ENCODE results near the gene WDR59.
"Not testable (repeated sequence)": the region's sequence is repeated elsewhere in the genome, so short reads cannot be mapped to it uniquely, and the experiment has no call there.

The WDR59 gene

DNA sequence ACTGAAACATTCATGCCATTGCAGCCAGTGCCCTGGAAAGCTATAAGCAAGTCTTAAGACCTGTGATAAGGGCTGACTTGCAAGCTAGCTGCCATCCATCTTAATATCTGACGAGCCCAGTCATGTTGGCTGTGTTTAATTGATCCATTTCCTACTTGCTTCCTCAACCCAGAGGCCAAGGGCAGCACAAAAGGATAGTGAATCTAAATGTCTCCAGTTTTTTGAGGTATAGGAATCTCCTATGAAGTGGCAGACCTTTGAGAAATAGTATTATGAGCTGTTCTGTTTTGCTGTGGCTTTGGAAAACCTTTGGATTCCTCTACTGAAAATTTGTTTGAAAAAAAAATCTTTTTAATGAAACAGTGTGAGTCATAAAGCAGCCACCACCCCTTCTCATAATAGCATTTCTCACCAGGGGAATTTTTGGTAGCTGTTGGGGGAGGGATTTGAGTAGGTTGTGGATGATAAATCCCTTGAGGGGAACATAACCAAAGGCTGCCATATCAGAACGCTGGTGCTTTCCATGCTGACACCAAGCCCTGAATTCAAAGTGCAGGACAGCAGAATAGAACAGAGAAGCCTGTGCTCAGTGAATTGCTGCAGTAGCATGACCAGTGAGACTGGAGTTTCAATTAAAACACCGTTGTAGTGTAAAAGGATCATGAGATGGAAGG, 26.8 kb upstream of the WDR59 start:
- no peak for DNase-seq

DNA sequence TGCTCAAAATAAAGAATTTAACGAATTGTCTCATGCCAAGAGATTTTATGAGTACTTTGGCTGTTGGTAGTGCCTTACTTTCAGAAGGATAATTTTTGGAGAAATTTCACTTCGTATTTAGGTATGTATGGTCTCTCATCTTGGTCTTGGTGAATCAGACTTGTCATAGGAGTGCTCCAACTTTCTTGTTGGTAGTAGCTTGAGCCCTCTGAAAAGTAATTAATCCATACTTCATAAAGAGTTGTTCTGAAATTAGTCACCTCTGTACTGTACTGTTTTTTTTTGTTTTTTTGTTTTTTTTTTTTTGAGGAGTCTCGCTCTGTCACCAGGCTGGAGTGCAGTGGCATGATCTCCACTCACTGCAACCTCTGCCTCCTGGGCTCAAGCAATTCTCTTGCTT, 25.5 kb upstream of the WDR59 start:
- DNase-seq, result no peak

DNA sequence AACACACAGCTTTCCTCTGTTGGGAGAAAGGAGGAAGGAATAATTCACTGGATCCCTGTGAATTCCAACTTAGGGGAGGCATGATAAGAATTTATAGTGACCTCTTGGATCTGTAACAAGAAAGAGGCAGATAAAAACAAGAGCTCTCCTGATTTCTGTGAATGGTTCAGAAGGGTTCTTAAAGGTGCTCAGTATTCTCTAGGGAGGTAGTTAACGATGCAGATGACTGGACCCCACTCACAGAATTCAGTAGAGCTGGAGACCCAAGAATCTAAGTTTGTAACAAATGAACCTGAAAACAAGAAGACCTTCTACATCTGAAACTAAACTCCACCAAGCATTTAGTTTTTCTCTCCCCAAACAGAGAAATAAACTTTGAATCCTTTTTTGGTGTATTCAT, 22.5 kb upstream of the WDR59 start:
- DNase-seq, result no peak

DNA sequence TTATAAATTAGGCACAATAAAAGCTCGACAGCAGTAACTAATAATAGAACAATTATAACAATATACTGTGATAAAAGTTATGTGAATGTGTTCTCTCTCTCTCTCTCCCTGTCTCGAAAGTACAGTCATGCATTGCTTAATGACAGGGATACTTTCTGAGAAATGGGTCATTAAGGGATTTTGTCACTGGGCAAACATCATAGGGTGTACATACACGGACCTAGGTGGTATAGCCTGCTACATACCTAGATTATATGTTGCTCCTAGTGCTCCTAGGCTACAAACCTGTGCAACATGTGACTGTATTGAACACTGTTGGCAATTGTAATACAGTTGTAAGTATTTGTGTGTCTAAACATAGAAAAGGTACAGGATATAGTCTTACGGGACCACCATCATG, 20.8 kb upstream of the WDR59 start:
- DNase-seq, result no peak

DNA sequence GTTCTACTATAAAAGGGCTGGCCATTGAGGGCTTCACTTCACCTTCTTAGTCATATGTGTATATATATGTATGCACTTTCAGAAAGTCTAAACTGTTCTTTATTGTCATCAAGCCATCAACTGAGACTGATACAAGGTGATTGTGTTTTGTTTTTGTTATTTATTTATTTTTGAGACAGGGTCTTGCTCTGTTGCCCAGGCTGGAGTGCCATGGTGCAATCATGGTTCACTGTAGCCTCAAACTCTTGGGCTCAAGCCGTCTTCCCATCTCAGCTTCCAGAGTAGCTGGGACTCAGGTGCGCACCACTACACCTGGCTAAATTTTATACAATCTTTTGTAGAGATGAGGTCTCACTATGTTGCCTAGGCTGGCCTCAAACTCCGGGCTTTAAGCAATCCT, 19.5 kb upstream of the WDR59 start:
- no peak for DNase-seq

DNA sequence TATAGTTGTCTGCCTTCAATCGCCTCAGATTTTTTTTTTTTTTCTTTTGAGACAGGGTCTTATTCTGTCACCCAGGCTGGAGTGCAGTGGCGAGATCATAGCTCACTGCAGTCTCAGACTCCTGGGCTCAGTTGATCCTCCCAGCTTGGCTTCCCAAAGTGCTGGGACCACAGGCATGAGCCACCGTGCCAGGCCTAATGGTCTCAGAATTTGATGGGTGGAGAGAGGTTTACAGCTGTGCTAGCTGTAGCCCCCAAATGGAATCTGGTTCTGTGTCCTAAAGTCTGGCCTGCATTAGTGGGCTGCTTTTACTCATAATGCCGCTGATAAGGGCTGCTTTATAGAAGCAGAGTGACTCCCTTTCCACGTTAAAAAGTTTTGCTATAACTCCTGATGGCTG, 19.0 kb upstream of the WDR59 start:
- DNase-seq, result no peak

DNA sequence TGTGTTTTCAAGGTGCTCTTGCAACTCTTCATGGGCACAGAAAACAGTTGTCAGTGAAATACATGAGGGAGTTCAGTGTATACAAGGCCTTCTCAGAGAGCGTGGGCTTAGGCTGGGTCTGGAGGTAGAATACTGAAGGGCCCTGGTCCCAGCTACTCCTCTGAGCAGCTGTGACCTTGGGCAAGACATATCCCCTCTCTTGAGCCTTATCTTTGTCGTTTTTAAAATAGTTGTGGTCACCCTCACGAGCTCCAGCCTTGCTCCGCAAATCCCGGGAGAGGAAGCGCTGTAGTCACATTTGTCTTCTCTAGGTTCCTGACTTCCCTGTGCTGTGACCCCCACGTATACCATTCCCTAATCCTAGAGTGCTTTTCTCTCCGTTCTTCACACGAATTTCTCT, 17.6 kb upstream of the WDR59 start:
- no peak for DNase-seq

DNA sequence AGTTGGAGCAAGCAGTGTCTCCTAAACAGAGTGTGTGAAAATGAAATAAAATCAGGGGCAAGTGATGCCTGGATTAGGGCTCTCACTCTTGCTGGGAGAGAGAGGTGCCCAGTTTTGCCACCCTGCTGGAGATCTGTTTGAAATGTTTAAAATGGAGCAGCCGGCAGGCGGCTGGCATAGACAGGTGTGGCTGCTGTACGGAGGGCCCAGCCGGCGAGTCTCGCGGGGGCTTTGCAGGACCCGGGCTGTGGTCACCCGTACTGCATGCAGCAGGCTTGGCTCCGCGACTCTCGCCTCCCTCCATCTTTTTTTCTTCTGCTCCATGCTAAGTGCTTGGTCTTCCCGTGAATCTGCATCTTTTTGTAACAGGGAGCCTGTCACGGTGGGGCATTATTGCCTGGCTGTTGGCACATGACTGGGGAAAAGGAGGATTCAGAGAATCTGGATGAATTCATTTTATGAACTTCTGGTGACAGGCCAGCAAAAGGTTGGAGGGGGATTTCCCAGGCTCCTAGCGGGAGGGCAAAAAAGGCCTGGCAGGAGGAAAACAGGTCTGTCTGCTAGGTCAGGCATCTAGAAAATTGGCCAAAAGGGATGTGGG, 15.7 kb upstream of the WDR59 start:
- no peak for DNase-seq

DNA sequence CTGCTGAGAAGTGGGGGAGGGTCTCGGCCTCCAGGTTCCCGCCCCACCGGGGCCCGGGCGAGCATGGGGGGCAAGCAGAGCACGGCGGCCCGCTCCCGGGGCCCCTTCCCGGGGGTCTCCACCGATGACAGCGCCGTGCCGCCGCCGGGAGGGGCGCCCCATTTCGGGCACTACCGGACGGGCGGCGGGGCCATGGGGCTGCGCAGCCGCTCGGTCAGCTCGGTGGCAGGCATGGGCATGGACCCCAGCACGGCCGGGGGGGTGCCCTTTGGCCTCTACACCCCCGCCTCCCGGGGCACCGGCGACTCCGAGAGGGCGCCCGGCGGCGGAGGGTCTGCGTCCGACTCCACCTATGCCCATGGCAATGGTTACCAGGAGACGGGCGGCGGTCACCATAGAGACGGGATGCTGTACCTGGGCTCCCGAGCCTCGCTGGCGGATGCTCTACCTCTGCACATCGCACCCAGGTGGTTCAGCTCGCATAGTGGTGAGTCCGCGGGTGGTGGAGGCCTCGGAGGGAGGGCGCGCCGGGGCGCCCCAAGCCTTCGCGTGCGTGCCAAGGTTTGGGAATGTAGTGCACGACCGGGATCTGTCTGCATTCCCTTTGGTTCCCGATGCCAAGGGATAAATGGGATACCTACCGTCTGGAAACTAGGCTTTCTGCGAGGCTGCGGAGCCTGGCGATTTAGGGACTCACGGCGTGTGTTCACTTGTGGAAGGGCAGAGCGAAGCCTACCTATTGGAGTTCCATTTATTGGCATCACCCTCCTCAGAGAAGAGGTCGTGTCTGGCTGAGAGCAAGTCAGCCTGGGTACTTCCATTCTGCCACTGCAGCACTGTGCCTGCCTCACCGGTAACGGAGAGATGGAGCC, 14.9 kb upstream of the WDR59 start:
- DNase-seq, result no peak

DNA sequence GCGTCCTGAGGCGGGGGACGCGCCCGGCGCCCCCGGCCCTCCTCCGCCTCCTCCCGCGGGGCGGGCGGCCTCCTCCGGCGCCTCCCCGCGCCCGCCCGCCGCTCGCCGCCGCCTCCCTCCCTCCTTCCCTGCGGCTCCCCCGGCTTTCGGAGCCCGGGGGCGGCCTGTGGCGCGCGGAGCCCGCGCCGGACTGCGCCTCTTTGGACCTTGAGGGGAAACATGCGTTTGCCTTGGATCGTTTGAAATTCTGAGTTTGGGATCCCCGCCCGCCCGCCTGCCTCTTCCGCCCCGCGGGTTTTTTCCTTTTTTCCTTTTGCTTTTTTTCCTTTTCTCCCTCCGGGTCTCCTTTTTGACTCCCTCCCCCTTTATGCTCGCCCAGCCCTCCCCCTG, 14.3 kb upstream of the WDR59 start:
- no peak for DNase-seq

DNA sequence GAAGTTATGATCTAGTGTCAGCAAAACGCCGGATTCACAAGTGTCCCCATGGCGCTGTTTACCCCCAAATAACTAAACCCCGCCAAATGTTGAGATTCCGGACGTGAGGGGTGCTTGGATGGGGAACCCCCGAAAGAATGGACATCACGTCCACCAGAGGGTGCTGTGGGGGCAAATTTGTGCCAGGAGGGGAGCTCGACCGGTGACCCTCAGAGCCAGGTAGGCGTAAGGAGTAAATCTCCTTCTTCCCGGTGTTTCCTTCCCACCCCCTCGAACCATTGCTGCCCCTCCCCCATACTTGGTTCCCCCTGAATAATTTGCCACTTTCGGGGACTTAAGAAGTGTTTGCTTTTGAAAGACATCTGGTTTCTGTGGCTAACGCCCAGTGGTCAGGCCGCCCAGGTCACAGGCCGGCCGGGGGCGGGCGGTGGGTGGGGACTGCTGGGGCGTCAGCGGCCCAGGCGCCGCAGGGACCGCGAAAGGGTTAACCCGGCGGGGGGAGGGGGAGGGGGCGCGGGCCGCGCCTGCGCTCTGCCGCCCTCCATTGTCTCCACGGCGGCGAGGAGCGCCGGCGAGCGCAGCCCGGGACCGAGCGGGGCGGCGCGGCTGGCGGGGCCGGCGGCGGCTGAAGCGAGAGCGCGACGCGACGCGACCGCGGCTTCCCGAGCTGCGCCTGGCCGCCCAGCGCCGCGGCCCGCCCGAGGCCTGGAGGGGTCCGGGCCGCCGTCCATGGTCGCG, 13.7 kb upstream of the WDR59 start, which contains the start of gene ZNRF1:
ZNRF1 (plus strand) TSS at position 544 of the 738 bp plus-strand sequence. CDS start 648 bp downstream, outside the sequence.
- no peak for DNase-seq

DNA sequence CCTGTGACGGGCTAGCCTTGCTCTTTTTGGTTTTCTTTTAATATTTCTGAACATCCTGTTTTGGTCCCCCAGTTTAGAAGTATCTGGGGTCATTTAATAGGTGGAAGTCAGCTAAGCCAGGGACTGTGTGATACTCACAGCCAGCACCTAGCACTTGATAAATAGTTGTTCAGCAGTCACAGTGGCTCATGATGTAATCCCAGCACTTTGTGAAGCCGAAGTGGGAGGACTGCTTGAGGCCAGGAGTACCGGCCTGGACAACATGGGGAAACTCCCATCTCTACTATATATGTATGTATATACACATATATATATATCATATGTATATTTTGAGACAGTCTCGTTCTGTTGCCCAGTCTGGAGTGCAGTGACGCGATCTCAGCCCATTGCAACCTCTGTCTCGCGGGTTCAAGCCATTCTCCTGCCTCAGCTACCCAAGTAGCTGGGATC, 12.1 kb upstream of the WDR59 start:
- DNase-seq, result no peak

DNA sequence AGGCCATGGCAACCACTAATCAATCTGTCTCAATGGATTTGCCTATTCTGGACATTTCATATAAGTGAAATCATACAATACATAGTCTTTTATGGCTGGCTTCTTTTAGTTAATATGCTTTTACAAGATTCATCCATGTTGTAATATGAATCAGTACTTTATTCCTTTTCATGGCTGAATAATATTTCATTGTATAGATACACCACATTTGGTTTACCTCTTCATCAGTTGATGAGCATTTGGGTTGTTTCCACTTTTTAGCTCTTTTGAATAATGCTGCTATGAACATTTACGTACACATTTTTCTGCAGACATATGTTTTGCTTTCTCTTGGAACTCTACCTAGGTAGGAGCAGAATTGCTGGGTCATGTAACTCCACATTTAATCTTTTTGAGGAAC, 11.1 kb upstream of the WDR59 start:
- no peak for DNase-seq

DNA sequence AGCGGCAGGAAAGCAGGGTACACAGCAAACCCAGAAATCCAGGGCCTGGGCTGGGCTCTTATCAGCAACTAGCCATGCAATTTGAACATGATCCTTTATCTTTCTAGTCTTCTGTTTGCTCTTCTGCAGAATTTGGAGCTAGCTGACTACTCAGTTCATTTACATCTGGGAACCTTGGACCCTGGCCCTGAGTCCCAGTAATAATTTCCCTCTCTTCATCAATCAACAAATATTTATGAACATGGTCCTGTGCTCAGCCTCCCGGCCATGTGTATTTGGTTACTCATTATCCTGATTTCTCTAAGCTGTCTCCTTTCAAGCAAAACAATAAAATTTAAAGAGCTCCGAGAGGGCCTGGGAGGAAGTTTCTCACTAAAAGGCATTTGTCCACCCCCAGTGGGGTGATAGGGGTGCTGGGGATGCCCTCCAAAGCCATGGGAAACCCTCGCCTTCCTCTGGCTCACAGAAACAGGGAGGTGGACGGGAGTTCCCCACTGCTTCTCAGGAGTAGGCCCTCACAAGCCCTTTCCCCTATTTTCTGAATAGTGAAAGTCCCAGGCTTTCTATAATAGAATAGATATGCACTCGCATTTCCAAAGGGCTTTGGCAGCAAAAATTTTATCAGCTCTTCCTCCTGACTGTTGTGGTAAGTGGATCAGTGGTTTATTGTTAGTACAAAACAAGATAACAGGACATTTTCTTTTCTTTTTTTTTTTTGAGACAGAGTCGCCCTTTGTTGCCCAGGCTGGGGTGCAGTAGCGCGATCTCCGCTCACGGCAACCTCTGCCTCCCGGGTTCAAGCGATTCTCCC, 6.9 kb upstream of the WDR59 start:
- DNase-seq, result no peak

DNA sequence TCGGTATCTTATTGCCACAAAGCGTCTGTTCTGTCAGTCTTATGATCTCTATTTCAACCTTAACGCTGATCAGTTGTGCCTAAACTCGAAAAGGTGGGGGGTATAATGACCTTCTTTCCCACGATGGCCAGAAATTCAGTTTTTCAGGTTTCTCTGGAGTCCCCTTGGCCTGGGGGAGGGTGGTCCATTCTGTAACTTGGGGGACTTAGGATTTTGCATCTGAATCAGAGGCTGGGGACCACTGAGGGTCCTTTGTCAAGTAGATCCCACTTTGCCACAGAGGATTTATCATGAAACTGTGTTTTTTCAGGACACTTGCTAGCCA, 6.3 kb upstream of the WDR59 start:
- DNase-seq, result no peak

DNA sequence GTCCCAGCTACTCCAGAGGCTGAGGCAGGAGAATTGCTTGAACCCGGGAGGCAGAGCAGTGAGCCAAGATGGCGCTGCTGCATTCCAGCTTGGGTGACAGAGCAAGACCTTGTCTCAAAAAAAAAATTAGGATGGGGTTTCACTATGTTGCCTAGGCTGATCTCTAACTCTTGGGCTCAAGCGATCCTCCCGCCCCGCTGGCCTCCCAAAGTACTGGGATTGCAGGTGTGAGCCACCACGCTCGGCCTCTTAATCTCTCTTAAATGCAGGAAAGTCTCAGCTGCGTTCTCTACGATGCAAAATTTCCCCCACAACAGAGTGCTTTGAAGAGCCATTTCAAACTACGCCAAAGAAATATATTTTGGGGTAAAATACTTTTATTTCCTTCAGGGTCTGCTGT, 5.9 kb upstream of the WDR59 start:
- no peak for DNase-seq

DNA sequence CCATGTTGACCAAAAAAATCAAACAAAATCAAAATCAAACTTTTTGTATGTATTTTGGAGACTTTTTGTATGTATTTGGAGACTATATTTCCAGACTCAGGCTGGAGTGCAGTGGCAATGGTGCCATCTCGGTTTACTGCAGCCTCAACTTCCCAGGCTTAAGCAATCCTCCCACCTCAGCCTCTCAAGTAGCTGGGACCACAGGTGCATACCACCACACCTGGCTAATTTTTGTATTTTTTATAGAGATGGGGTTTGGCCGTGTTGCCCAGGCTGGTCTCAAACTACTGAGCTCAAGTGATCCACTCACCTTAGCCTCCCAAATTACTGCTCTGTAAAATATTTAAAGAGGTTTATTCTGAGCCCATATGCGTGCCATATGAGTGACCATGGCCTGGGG, 4.9 kb upstream of the WDR59 start:
- not testable (repeated sequence) for DNase-seq

DNA sequence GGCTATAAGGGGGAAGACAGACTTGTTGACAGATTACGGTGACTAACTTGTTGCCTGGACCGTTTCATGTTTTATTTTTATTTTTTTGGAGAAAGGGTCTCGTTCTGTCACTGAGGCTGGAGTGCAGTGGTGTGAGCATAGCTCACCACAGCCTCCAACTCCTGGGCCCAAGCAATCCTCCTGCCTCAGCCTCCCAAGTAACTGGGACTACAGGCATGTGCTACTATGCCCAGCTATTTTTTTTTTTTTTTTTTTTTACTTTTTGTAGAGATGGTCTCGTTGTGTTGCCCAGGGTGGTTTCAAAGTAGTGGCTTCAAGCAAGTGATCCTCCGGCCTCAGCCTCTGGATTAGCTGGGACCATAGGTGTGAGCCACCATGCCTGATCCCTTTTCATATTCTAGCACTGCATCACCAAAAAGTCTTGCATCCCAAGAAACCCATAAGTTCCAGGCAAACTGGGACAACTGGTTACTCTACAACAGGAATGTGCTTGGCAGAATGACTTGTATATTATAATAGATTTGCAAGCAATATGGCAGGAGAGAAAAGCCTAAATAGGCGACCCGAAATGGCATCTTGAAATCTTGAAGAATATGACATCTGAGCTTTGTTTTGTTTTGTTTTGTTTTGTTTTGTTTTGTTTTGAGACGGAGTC, 2.2 kb upstream of the WDR59 start:
- no peak for DNase-seq

DNA sequence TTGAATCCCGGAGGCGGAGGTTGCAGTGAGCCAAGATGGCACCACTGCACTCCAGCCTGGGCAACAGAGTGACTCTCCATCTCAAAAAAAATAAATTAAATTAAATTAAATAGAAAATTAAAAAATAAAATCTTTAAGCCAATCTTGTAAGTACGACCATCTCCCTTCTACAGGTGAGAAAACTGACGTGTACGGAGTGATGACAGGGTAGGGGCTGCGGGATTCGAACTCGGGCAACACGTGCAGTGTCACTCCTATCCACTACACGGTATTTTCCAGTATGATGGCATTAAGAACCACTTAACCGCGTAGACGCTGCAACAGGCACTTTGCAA, 762 bp downstream of the WDR59 start:
- no peak for DNase-seq

DNA sequence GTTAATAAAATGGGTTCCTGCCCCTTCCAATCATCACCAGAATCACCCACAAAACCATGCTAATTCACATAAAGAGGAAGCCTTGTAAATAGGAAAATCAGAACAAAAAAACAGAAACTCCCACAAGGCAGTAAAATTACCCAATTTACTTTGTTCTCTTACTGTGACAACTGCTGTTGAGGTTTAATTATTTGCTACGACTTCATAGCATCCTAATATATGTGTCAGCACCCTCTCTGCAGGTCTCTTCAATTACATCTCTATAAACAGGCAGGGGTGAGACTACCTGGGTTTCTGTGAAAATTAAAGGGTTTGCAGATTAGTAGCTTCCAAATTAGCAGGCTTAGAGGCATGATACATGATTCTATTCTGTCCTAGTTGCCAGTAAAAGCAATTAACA, 2.7 kb downstream of the WDR59 start:
- DNase-seq, result no peak

DNA sequence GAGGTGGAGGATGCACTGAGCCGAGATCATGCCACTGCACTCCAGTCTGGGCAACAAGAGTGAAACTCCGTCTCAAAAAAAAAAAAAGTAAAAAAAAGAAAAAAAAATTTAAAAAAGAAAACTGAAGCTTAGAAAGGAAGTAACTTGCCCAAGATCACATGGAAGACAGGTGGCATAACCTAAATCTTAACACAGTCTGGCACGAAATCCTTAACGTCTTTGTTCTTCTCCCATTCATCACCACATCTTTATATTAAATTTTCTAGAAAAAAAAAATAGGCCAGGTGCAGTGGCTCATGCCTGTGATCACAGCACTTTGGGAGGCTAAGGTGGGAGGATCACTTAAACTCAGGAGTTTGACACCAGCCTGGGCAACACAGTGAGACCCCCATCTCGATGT, 9.3 kb downstream of the WDR59 start:
- DNase-seq, result no peak

DNA sequence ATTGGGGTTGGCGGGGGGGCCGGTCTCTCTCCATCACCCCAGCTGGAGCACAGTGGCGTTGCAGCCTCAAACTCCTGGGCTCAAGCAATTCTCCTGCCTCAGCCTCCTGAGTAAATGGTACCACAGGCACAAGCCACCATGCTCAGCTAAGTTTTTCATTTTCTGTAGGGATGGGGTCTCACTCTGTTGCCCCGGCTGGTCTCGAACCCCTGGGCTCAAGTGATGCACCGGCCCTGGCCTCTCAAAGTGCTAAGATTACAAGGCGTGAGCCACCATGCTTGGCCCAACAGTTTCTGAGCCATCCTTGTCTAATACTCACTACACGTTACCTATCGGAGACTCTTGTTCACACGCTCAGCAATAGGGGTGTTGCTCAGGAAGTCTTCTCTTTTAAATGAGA, 11.6 kb downstream of the WDR59 start:
- no peak for DNase-seq

All from NCI-H187 treated with DMSO at 0.1 percent for 48 hours (cell line).